CD14-positive monocyte (primary cell): ENCODE measurements around the gene SESN3. TPM values are rescaled to one million over a fixed set of nuclear protein-coding genes. Genes with fewer than 3 reads are reported as not detected.

Experiments used
- DNase-seq, 3 donors: peaks; one replicate each; pipeline ENCODE4 v3.0.0-alpha.2; 2011 to 2022
- H2AFZ ChIP-seq: 2 replicates; pipeline ENCODE4 v1.6.0; 2012; ENCODE audit warnings: mild to moderate bottlenecking, low read depth, low read length, inconsistent platforms; ENCODE audit not compliant: insufficient read depth, poor library complexity, severe bottlenecking
- H3K27ac ChIP-seq, 2 donors: 1 replicate in 1 of 2; 2 replicates in 1 of 2; pipeline ENCODE4 v1.5.1; 2012 to 2013; ENCODE audit warnings: low read length in 2 of 2, control low read depth in 1 of 2, inconsistent platforms in 1 of 2, low read depth in 1 of 2, mild to moderate bottlenecking in 1 of 2
- H3K27me3 ChIP-seq, 2 donors: one replicate each; pipeline versions ENCODE4 v1.6.0 to v1.6.1; 2011 to 2013; ENCODE audit warnings: low read length in 2 of 2; ENCODE audit not compliant: control insufficient read depth in 2 of 2, insufficient read depth in 2 of 2
- H3K36me3 ChIP-seq, 2 donors: replicated peaks in 1 of 2; 1 replicate in 1 of 2; 2 replicates in 1 of 2; pipeline versions ENCODE4 v1.5.1 to v1.6.1; 2012 to 2013; ENCODE audit warnings: low read length in 2 of 2, control low read depth in 1 of 2, inconsistent platforms in 1 of 2, mild to moderate bottlenecking in 1 of 2; ENCODE audit not compliant: insufficient read depth in 2 of 2, control insufficient read depth in 1 of 2
- H3K4me1 ChIP-seq, 2 donors: 1 replicate in 1 of 2; 2 replicates in 1 of 2; pipeline versions ENCODE4 v1.5.1 to v1.6.1; 2012 to 2013; ENCODE audit warnings: low read length in 2 of 2, control low read depth in 1 of 2, inconsistent platforms in 1 of 2, mild to moderate bottlenecking in 1 of 2, moderate library complexity in 1 of 2; ENCODE audit not compliant: insufficient read depth in 2 of 2, control insufficient read depth in 1 of 2
- H3K4me2 ChIP-seq: replicated peaks from 2 replicates; pipeline ENCODE3; 2012; ENCODE audit warnings: low read length, moderate library complexity, mild to moderate bottlenecking; ENCODE audit not compliant: poor library complexity, severe bottlenecking; ENCODE audit errors: extremely low read depth
- H3K4me3 ChIP-seq, 3 experiments: fragments of 200-600 bp in 1 of 3; sonication (generic) in 1 of 3; replicated peaks in 1 of 3; 1 replicate in 2 of 3; 2 replicates in 1 of 3; pipeline ENCODE4 v1.5.1; 2011 to 2013; ENCODE audit warnings: low read length in 3 of 3, mild to moderate bottlenecking in 3 of 3, control low read depth in 2 of 3, low read depth in 2 of 3, inconsistent platforms in 1 of 3, moderate library complexity in 1 of 3
- H3K79me2 ChIP-seq: 2 replicates; pipeline ENCODE4 v1.6.0; 2012; ENCODE audit warnings: mild to moderate bottlenecking, control low read depth, inconsistent platforms, low read length, moderate library complexity; ENCODE audit not compliant: insufficient read depth
- H3K9ac ChIP-seq: 2 replicates; pipeline ENCODE4 v1.6.0; 2017; ENCODE audit warnings: low read length, mild to moderate bottlenecking; ENCODE audit not compliant: insufficient read depth, poor library complexity, severe bottlenecking
- H3K9me3 ChIP-seq, 2 donors: replicated peaks in 1 of 2; 1 replicate in 1 of 2; 2 replicates in 1 of 2; pipeline versions ENCODE4 v1.5.1 to v1.6.1; 2012 to 2013; ENCODE audit warnings: low read length in 2 of 2, control low read depth in 1 of 2; ENCODE audit not compliant: control insufficient read depth in 1 of 2, insufficient read depth in 1 of 2
- H4K20me1 ChIP-seq: 2 replicates; pipeline ENCODE4 v1.6.0; 2012; ENCODE audit warnings: mild to moderate bottlenecking, low read length, control low read depth, moderate library complexity; ENCODE audit not compliant: insufficient read depth
- H3K27ac Mint-ChIP-seq, 7 donors: one replicate each; pipeline ENCODE4 v1.8.0; 2020; ENCODE audit warnings: mild to moderate bottlenecking in 7 of 7, mixed read lengths in 7 of 7, moderate library complexity in 6 of 7, inconsistent platforms in 2 of 7
- H3K27me3 Mint-ChIP-seq, 3 donors: one replicate each; pipeline ENCODE4 v1.8.0; 2021 to 2022; ENCODE audit warnings: low read depth in 3 of 3, mild to moderate bottlenecking in 3 of 3, mixed read lengths in 3 of 3, moderate library complexity in 3 of 3, inconsistent platforms in 1 of 3
- H3K36me3 Mint-ChIP-seq, 2 donors: one replicate each; pipeline ENCODE4 v1.8.0; 2020; ENCODE audit warnings: mixed read lengths in 2 of 2, inconsistent platforms in 1 of 2, mild to moderate bottlenecking in 1 of 2
- H3K4me1 Mint-ChIP-seq: one replicate; pipeline ENCODE4 v1.8.0; 2020; ENCODE audit warnings: mild to moderate bottlenecking, mixed read lengths
- H3K4me3 Mint-ChIP-seq, 2 donors: one replicate each; pipeline ENCODE4 v1.8.0; 2020; ENCODE audit warnings: mild to moderate bottlenecking in 2 of 2, mixed read lengths in 2 of 2, moderate library complexity in 1 of 2
- H3K9me3 Mint-ChIP-seq, 7 donors: one replicate each; pipeline ENCODE4 v1.8.0; 2020 to 2022; ENCODE audit warnings: mixed read lengths in 7 of 7, mild to moderate bottlenecking in 6 of 7, moderate library complexity in 6 of 7, inconsistent platforms in 2 of 7
- WGBS: methylation state at CpG from one replicate; pipeline ENCODE4 v1.1.5; 2013; ENCODE audit warnings: missing lambda C conversion rate; ENCODE audit not compliant: insufficient coverage; 5-methylcytosine and 5-hydroxymethylcytosine counted together
- intact Hi-C, 2 donors: fragments of 100-400 bp; cut with micrococcal nuclease; formaldehyde crosslinking; loops; one replicate each; pipeline versions ENCODE4 v1.15.0 to v1.15.1; 2023
- polyA plus RNA-seq, 3 donors: library from polyadenylated mRNA; depleted of rRNA in 1 of 3; unstranded in 2 of 3; stranded (reverse) in 1 of 3; fragments of 300-500 nt in 2 of 3; fragments of >200 nt in 1 of 3; fragmentation: Illumina TruSeq in 2 of 3; gene quantifications; 1 replicate in 2 of 3; 2 replicates in 1 of 3; pipeline ENCODE4 v1.2.3, GENCODE V29; 2012 to 2021
- TF ChIP-seq, protein P1 (sequence below): fragments of 200-600 bp; IDR thresholded peaks from one replicate; pipeline ENCODE4 v1.8.0; 2022; ENCODE audit warnings: antibody characterized with exemption, mild to moderate bottlenecking

SESN3 gene
- polyA plus RNA-seq, 3 donors = 1.1 to 7.4 (median 1.4) TPM

GRCh38 chr11:95143106-95143681 is 87.8 kb downstream of the SESN3 start:
- no peak for DNase-seq
- Mint-ChIP-seq H3K4me3 (no peak overlapping the region), H3K9me3 (no peaks in the 10 kb centered on the region), H3K4me1 (peaks cover 5% of the 10 kb centered on the region), H3K27ac (no peak overlapping the region), H3K27me3 (peaks cover 2 to 11% (median 10%) of the 10 kb centered on the region in 3 donors), H3K36me3 (no peaks in the 10 kb centered on the region)
- Histone ChIP-seq H3K27ac (no peak overlapping the region), H3K9me3 (no peaks in the 10 kb centered on the region), H3K36me3 (no peaks in the 10 kb centered on the region), H3K4me1 (no peaks in the 10 kb centered on the region), H3K9ac (no peak overlapping the region), H3K4me3 (no peak overlapping the region), H3K79me2 (no peaks in the 10 kb centered on the region), H2AFZ (no peak overlapping the region), H4K20me1 (no peaks in the 10 kb centered on the region), H3K4me2 (no peak overlapping the region), H3K27me3 (peaks cover 5 to 9% of the 10 kb centered on the region in 2 donors)
- 96% methylated on average over 4 of the region's 6 CpGs for WGBS
- TF ChIP-seq, protein P1, sequence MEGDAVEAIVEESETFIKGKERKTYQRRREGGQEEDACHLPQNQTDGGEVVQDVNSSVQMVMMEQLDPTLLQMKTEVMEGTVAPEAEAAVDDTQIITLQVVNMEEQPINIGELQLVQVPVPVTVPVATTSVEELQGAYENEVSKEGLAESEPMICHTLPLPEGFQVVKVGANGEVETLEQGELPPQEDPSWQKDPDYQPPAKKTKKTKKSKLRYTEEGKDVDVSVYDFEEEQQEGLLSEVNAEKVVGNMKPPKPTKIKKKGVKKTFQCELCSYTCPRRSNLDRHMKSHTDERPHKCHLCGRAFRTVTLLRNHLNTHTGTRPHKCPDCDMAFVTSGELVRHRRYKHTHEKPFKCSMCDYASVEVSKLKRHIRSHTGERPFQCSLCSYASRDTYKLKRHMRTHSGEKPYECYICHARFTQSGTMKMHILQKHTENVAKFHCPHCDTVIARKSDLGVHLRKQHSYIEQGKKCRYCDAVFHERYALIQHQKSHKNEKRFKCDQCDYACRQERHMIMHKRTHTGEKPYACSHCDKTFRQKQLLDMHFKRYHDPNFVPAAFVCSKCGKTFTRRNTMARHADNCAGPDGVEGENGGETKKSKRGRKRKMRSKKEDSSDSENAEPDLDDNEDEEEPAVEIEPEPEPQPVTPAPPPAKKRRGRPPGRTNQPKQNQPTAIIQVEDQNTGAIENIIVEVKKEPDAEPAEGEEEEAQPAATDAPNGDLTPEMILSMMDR = no peak
- intact Hi-C loops = no loop called here

- H3K27ac Mint-ChIP-seq = no peak overlapping the region
- peaks cover 5 to 9% of the 10 kb centered on the region in 2 donors for H3K27me3 ChIP-seq
- H3K36me3 Mint-ChIP-seq = no peaks in the 10 kb centered on the region
- no peaks in the 10 kb centered on the region for H3K9me3 ChIP-seq
- H3K27me3 Mint-ChIP-seq = peaks cover under 1 to 8% (median 8%) of the 10 kb centered on the region in 3 donors
- H3K36me3 ChIP-seq = no peaks in the 10 kb centered on the region
- no peaks in the 10 kb centered on the region for H4K20me1 ChIP-seq
- no peak overlapping the region for H3K4me3 ChIP-seq
- no peak overlapping the region for H3K4me3 Mint-ChIP-seq
- no peak overlapping the region for H3K9ac ChIP-seq
- no peak overlapping the region for H2AFZ ChIP-seq
- H3K4me1 Mint-ChIP-seq = peaks cover 2% of the 10 kb centered on the region
- no peaks in the 10 kb centered on the region for H3K79me2 ChIP-seq
- no peak overlapping the region for H3K27ac ChIP-seq
- intact Hi-C loops = no loop called here
- no peak for DNase-seq
- H3K4me1 ChIP-seq = no peaks in the 10 kb centered on the region
- WGBS = 67% methylated on average over 1 of the region's 2 CpGs
- no peak overlapping the region for H3K4me2 ChIP-seq
- TF ChIP-seq, protein P1 = no peak
- no peaks in the 10 kb centered on the region for H3K9me3 Mint-ChIP-seq
These were observed 88.6 kb downstream of the SESN3 start for GRCh38 chr11:95142431-95142830.
